Endothelial cell of umbilical vein (primary cell): Measurements from ENCODE around the gene THSD1. TPM values are rescaled to one million over a fixed set of nuclear protein-coding genes. Genes with fewer than 3 reads are reported as not detected.

Source experiments
- BruUV-seq: library from RNA; stranded (reverse); fragments of 400-500 nt; replicated peaks from 2 replicates; lab custom pipeline; 2021; lab: Mats Ljungman, UMichigan
- CTCF ChIA-PET: fragments of 300-600, 350-600 bp; sonication (Branson Sonifier 250); formaldehyde crosslinking; loops from one replicate; lab custom pipeline; 2021; ENCODE audit warnings: antibody characterized with exemption, inconsistent platforms; lab: Charles Lee
- POLR2A ChIA-PET: fragments of 300-600, 350-600 bp; sonication (Branson Sonifier 250); formaldehyde crosslinking; loops from one replicate; lab custom pipeline; 2021; ENCODE audit warnings: antibody characterized with exemption, inconsistent platforms; lab: Charles Lee
- DNase-seq: peaks from one replicate; pipeline ENCODE4 v3.0.0-alpha.2; 2011; ENCODE audit warnings: low read depth, low spot score
- FAIRE-seq: peaks from 2 replicates; lab custom pipeline; 2011; peaks lifted over from hg19 to GRCh38; lab: Jason Lieb, UNC
- H2AFZ ChIP-seq: 2 replicates; pipeline ENCODE4 v1.6.0; 2012; ENCODE audit warnings: low read depth, low read length, control low read depth, inconsistent platforms
- H3K27ac ChIP-seq: 2 replicates; pipeline ENCODE4 v1.5.1; 2011; ENCODE audit warnings: low read depth, mild to moderate bottlenecking, control low read depth, low read length, moderate library complexity; ENCODE audit not compliant: insufficient read depth
- H3K27me3 ChIP-seq, 2 experiments: 2 replicates each; pipeline versions ENCODE4 v1.6.0 to v1.6.1; 2011; ENCODE audit warnings: low read length in 2 of 2, mixed read lengths in 1 of 2; ENCODE audit not compliant: control insufficient read depth in 2 of 2, insufficient read depth in 2 of 2
- H3K36me3 ChIP-seq, 2 experiments: 2 replicates in 1 of 2; 3 replicates in 1 of 2; pipeline ENCODE4 v1.5.1; 2011; ENCODE audit warnings: low read length in 2 of 2, mild to moderate bottlenecking in 1 of 2, moderate library complexity in 1 of 2; ENCODE audit not compliant: control insufficient read depth in 2 of 2, insufficient read depth in 2 of 2; ENCODE audit errors: extremely low read depth in 1 of 2
- H3K4me1 ChIP-seq: 3 replicates; pipeline ENCODE4 v1.5.1; 2011; ENCODE audit warnings: mild to moderate bottlenecking, low read length; ENCODE audit not compliant: control insufficient read depth, insufficient read depth; ENCODE audit errors: extremely low read depth
- H3K4me2 ChIP-seq: 2 replicates; pipeline ENCODE4 v1.6.1; 2011; ENCODE audit warnings: low read length, control low read depth, mixed read lengths; ENCODE audit not compliant: insufficient read depth
- H3K4me3 ChIP-seq, 3 experiments: fragments of 200-600 bp in 1 of 3; sonication (generic), shearing (Covaris generic) in 1 of 3; replicated peaks in 1 of 3; 2 replicates each; pipeline ENCODE4 v1.5.1; 2011 to 2016; ENCODE audit warnings: control low read depth in 3 of 3, low read length in 3 of 3, mild to moderate bottlenecking in 2 of 3, inconsistent platforms in 1 of 3, low read depth in 1 of 3, moderate library complexity in 1 of 3; ENCODE audit not compliant: insufficient read depth in 1 of 3
- H3K79me2 ChIP-seq: 2 replicates; pipeline ENCODE4 v1.6.0; 2012; ENCODE audit warnings: low read length, inconsistent platforms; ENCODE audit not compliant: control insufficient read depth, insufficient read depth
- H3K9ac ChIP-seq: replicated peaks from 2 replicates; pipeline ENCODE3; 2011; ENCODE audit warnings: low read length, control low read depth; ENCODE audit not compliant: insufficient read depth; ENCODE audit errors: extremely low read depth
- H3K9me1 ChIP-seq: replicated peaks from 3 replicates; pipeline ENCODE4 v1.6.0; 2011; ENCODE audit warnings: mild to moderate bottlenecking, low read length; ENCODE audit not compliant: control insufficient read depth, insufficient read depth; ENCODE audit errors: extremely low read depth
- H3K9me3 ChIP-seq: replicated peaks from 2 replicates; pipeline ENCODE4 v1.5.1; 2012; ENCODE audit warnings: low read length, inconsistent platforms; ENCODE audit not compliant: control insufficient read depth, insufficient read depth
- H4K20me1 ChIP-seq: replicated peaks from 2 replicates; pipeline ENCODE3; 2011; ENCODE audit warnings: mild to moderate bottlenecking, low read length; ENCODE audit not compliant: control insufficient read depth, insufficient read depth; ENCODE audit errors: extremely low read depth
- EZH2 ChIP-seq: IDR thresholded peaks from 2 replicates; pipeline ENCODE4 v1.6.1; 2012; ENCODE audit warnings: borderline replicate concordance, low read depth, mild to moderate bottlenecking, moderate library complexity, low read length, inconsistent platforms; ENCODE audit not compliant: severe bottlenecking
- FOS ChIP-seq: IDR thresholded peaks from 2 replicates; pipeline ENCODE4 v1.6.1; 2011; ENCODE audit warnings: mild to moderate bottlenecking, low read length, moderate library complexity, borderline replicate concordance; ENCODE audit not compliant: insufficient read depth
- GATA2 ChIP-seq: IDR thresholded peaks from 2 replicates; pipeline ENCODE4 v1.7.0; 2011; ENCODE audit warnings: low read depth, mild to moderate bottlenecking, moderate library complexity, mixed read lengths, low read length; ENCODE audit not compliant: insufficient read length, insufficient read depth
- JUN ChIP-seq: IDR thresholded peaks from 2 replicates; pipeline ENCODE4 v1.6.1; 2011; ENCODE audit warnings: borderline replicate concordance, low read depth; ENCODE audit not compliant: insufficient read length, insufficient read depth
- MYC ChIP-seq: IDR thresholded peaks from one replicate; pipeline ENCODE4 v1.6.1; 2011; ENCODE audit warnings: mild to moderate bottlenecking, low read depth, low read length
- POLR2A ChIP-seq: IDR thresholded peaks from 2 replicates; pipeline ENCODE4 v1.6.1; 2012; ENCODE audit warnings: low read depth, mild to moderate bottlenecking, control low read depth, low read length
- POLR2AphosphoS5 ChIP-seq: IDR thresholded peaks from 2 replicates; pipeline ENCODE4 v1.6.1; 2012; ENCODE audit warnings: low read depth, mild to moderate bottlenecking, control low read depth, low read length, moderate library complexity; ENCODE audit not compliant: insufficient read depth
- dilution Hi-C: fragments of 300-500 bp; cut with MboI; formaldehyde crosslinking; loops from one replicate; pipeline ENCODE4 v1.15.0; 2019; ENCODE audit warnings: low sequenced_read_pairs; ENCODE audit not compliant: extremely low pct_ligation_motif_present
- intact Hi-C: fragments of 100-400 bp; cut with micrococcal nuclease; formaldehyde crosslinking; loops from one replicate; pipeline ENCODE4 v1.10.0; 2022
- polyA plus RNA-seq, 4 experiments: library from polyadenylated mRNA; depleted of rRNA in 3 of 4; stranded (reverse) in 3 of 4; unstranded in 1 of 4; fragments of >200 nt; gene quantifications; 2 replicates each; pipeline versions ENCODE4 v1.2.1 to v1.2.3, GENCODE V29; 2011 to 2012; ENCODE audit warnings: missing spikeins in 1 of 4
- total RNA-seq: library from RNA; stranded (reverse); gene quantifications from 2 replicates; pipeline ENCODE4 v1.2.3, GENCODE V29; 2021
- TF ChIP-seq, protein P1 (sequence below), 2 donors: IDR thresholded peaks; 1 replicate in 1 of 2; 2 replicates in 1 of 2; pipeline ENCODE4 v1.5.1; 2011; ENCODE audit warnings: low read length in 2 of 2, mild to moderate bottlenecking in 2 of 2, moderate library complexity in 2 of 2, control low read depth in 1 of 2, inconsistent platforms in 1 of 2, low read depth in 1 of 2; ENCODE audit not compliant: insufficient read depth in 1 of 2; ENCODE audit errors: extremely low read depth in 1 of 2
- TF ChIP-seq, protein P2 (sequence below): IDR thresholded peaks from 2 replicates; pipeline ENCODE4 v1.6.1; 2011; ENCODE audit not compliant: insufficient read depth, insufficient read length

Gene THSD1
- total and polyA plus RNA-seq, 2 donors (not counting 3 experiments of a cell fraction or from before 2014, with no cell fraction given) = 25.4 to 27.6 TPM

DNA sequence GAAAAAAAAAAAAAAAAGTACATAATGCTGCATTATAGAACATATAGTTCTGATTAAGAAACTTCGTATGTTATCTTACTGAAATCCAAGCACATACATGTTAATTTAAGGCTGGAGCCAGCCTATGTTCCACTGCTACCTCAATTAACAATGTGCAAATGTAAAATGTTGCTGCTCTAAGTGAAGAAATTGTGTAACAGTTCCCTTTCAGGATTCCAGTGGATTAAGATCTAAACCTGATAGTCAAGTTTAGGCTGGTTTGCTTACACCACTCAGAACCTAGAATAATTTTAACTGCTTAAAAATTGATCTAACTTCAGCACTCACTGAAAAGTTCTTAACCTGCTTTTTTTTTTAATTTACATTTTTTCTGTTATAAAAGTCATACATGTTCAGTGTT, 40.3 kb upstream of the THSD1 start:
- Histone ChIP-seq H2AFZ (no peak overlapping the region), H3K9me1 (no peaks in the 10 kb centered on the region), H3K4me3 (no peak overlapping the region), H3K27me3 (no peaks in the 10 kb centered on the region), H3K4me1 (peaks cover 20% of the 10 kb centered on the region), H3K27ac (no peak overlapping the region), H3K9ac (no peak overlapping the region), H4K20me1 (no peaks in the 10 kb centered on the region), H3K79me2 (peaks cover 60% of the 10 kb centered on the region), H3K4me2 (no peak overlapping the region), H3K9me3 (no peaks in the 10 kb centered on the region), H3K36me3 (peaks cover 1 to 8% of the 10 kb centered on the region in 2 experiments)
- POLR2A ChIA-PET = no interaction called here
- DNase-seq = no peak
- dilution Hi-C loops (no loop called here), intact Hi-C loops (no loop called here)
- FAIRE-seq = no peak
- TF ChIP-seq EZH2 (no peak), FOS (no peak), JUN (no peak), POLR2A (no peak), POLR2AphosphoS5 (no peak), GATA2 (no peak), MYC (no peak)
- TF ChIP-seq, protein P1, sequence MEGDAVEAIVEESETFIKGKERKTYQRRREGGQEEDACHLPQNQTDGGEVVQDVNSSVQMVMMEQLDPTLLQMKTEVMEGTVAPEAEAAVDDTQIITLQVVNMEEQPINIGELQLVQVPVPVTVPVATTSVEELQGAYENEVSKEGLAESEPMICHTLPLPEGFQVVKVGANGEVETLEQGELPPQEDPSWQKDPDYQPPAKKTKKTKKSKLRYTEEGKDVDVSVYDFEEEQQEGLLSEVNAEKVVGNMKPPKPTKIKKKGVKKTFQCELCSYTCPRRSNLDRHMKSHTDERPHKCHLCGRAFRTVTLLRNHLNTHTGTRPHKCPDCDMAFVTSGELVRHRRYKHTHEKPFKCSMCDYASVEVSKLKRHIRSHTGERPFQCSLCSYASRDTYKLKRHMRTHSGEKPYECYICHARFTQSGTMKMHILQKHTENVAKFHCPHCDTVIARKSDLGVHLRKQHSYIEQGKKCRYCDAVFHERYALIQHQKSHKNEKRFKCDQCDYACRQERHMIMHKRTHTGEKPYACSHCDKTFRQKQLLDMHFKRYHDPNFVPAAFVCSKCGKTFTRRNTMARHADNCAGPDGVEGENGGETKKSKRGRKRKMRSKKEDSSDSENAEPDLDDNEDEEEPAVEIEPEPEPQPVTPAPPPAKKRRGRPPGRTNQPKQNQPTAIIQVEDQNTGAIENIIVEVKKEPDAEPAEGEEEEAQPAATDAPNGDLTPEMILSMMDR (IDR thresholded peaks at IDR 0.05; ENCODE audit: extremely low read depth in 1 of 2, insufficient read depth in 1 of 2, low read depth in 1 of 2, low read length in 2 of 2) = no peak
- TF ChIP-seq, protein P2, sequence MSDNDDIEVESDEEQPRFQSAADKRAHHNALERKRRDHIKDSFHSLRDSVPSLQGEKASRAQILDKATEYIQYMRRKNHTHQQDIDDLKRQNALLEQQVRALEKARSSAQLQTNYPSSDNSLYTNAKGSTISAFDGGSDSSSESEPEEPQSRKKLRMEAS = no peak
- CTCF ChIA-PET = no interaction called here
- BruUV-seq = no TSS peak
